SK-N-SH (cell line): ENCODE measurements around the gene EIF5. TPM values are rescaled to one million over a fixed set of nuclear protein-coding genes. Genes with fewer than 3 reads are reported as not detected.

Experiments
- CTCF ChIA-PET: fragments of 300-600, 350-600 bp; formaldehyde crosslinking; extraction: SDS; loops from one replicate; lab custom pipeline; 2021; lab: Yijun Ruan, JAX
- POLR2A ChIA-PET: fragments of 350-600 bp; sonication (Branson Sonifier 250); formaldehyde crosslinking; extraction: SDS; loops from one replicate; lab custom pipeline; 2020; ENCODE audit warnings: antibody characterized with exemption, inconsistent platforms; lab: Yijun Ruan, JAX
- DNase-seq: peaks from one replicate; pipeline ENCODE4 v3.0.0; 2012
- H2AFZ ChIP-seq: fragments of 200-600 bp; sonication (generic); 2 replicates; pipeline ENCODE4 v1.8.1; 2016; ENCODE audit warnings: antibody characterized with exemption, mild to moderate bottlenecking, low read depth
- H3F3A ChIP-seq: fragments of 200-600 bp; sonication (generic); replicated peaks from 2 replicates; pipeline ENCODE3; 2016; ENCODE audit warnings: antibody characterized with exemption, mild to moderate bottlenecking; ENCODE audit not compliant: insufficient read depth
- H3K27ac ChIP-seq, 2 experiments: fragments of 200-500 bp in 1 of 2; fragments of 200-600 bp in 1 of 2; sonication (Bioruptor generic) in 1 of 2; sonication (generic), shearing (Covaris generic) in 1 of 2; 2 replicates each; pipeline versions ENCODE4 v1.5.1 to v1.6.1; 2014 to 2016; ENCODE audit warnings: low read depth in 2 of 2, inconsistent platforms in 1 of 2, low read length in 1 of 2, mild to moderate bottlenecking in 1 of 2, mixed read lengths in 1 of 2
- H3K27me3 ChIP-seq: fragments of 200-600 bp; sonication (generic), shearing (Covaris generic); 2 replicates; pipeline ENCODE4 v1.6.1; 2016; ENCODE audit warnings: mixed run types; ENCODE audit not compliant: insufficient read depth
- H3K36me3 ChIP-seq, 2 experiments: fragments of 200-500 bp in 1 of 2; fragments of 200-600 bp in 1 of 2; sonication (Bioruptor generic) in 1 of 2; sonication (generic) in 1 of 2; replicated peaks in 1 of 2; 2 replicates each; pipeline versions ENCODE3 to v1.5.1; 2014 to 2016; ENCODE audit warnings: low read length in 1 of 2, mild to moderate bottlenecking in 1 of 2; ENCODE audit not compliant: insufficient read depth in 2 of 2, control insufficient read depth in 1 of 2
- H3K4me1 ChIP-seq, 2 experiments: fragments of 200-500 bp in 1 of 2; fragments of 200-600 bp in 1 of 2; sonication (Bioruptor generic) in 1 of 2; sonication (generic), shearing (Covaris generic) in 1 of 2; 2 replicates each; pipeline versions ENCODE4 v1.5.1 to v1.6.1; 2014 to 2016; ENCODE audit warnings: low read depth in 1 of 2, low read length in 1 of 2, mixed run types in 1 of 2; ENCODE audit not compliant: insufficient read depth in 2 of 2, control insufficient read depth in 1 of 2
- H3K4me2 ChIP-seq: fragments of 200-600 bp; sonication (generic), shearing (Covaris generic); 2 replicates; pipeline ENCODE4 v1.6.1; 2017; ENCODE audit warnings: mixed run types
- H3K4me3 ChIP-seq, 2 experiments: fragments of 200-500 bp in 1 of 2; fragments of 200-600 bp in 1 of 2; sonication (Bioruptor generic) in 1 of 2; sonication (generic), shearing (Covaris generic) in 1 of 2; 2 replicates each; pipeline versions ENCODE4 v1.5.1 to v1.8.1; 2014 to 2016; ENCODE audit warnings: low read depth in 2 of 2, inconsistent platforms in 1 of 2, low read length in 1 of 2, mild to moderate bottlenecking in 1 of 2, mixed read lengths in 1 of 2, moderate library complexity in 1 of 2
- H3K79me2 ChIP-seq: fragments of 200-600 bp; sonication (generic); 2 replicates; pipeline ENCODE4 v1.8.1; 2017; ENCODE audit warnings: mild to moderate bottlenecking; ENCODE audit not compliant: insufficient read depth
- H3K9ac ChIP-seq: fragments of 200-600 bp; sonication (generic); 2 replicates; pipeline ENCODE4 v1.6.1; 2017; ENCODE audit warnings: mixed run types
- H3K9me2 ChIP-seq: fragments of 200-600 bp; sonication (generic); 2 replicates; pipeline ENCODE4 v1.6.1; 2017; ENCODE audit warnings: mixed run types
- H3K9me3 ChIP-seq: fragments of 200-600 bp; sonication (generic); 2 replicates; pipeline ENCODE4 v1.6.1; 2017; ENCODE audit warnings: mixed run types, mild to moderate bottlenecking, moderate library complexity
- H4K20me1 ChIP-seq: fragments of 200-600 bp; sonication (generic); 2 replicates; pipeline ENCODE4 v1.6.1; 2017; ENCODE audit warnings: mild to moderate bottlenecking, mixed run types; ENCODE audit not compliant: insufficient read depth
- ELF1 ChIP-seq: IDR thresholded peaks from 2 replicates; pipeline ENCODE4 v1.4.0; 2012
- FOSL2 ChIP-seq: IDR thresholded peaks from 2 replicates; pipeline ENCODE4 v1.4.0; 2012; ENCODE audit warnings: low read depth, mild to moderate bottlenecking, moderate library complexity, borderline replicate concordance
- FOXM1 ChIP-seq: IDR thresholded peaks from 2 replicates; pipeline ENCODE4 v1.4.0; 2012; ENCODE audit warnings: low read depth, mild to moderate bottlenecking
- GABPA ChIP-seq: IDR thresholded peaks from 2 replicates; pipeline ENCODE4 v1.4.0; 2012; ENCODE audit warnings: low read depth, mild to moderate bottlenecking
- MEF2A ChIP-seq: IDR thresholded peaks from 2 replicates; pipeline ENCODE4 v1.4.0; 2012; ENCODE audit warnings: low read depth, borderline replicate concordance
- NFIC ChIP-seq: IDR thresholded peaks from 2 replicates; pipeline ENCODE4 v1.4.0; 2012; ENCODE audit warnings: borderline replicate concordance
- POLR2AphosphoS5 ChIP-seq: IDR thresholded peaks from 2 replicates; pipeline ENCODE4 v1.6.1; 2012; ENCODE audit warnings: low read depth, low read length
- RCOR1 ChIP-seq: fragments of 150-350 bp; IDR thresholded peaks from 2 replicates; pipeline ENCODE4 v1.6.1; 2017; ENCODE audit warnings: antibody characterized with exemption, low read length
- RFX5 ChIP-seq: IDR thresholded peaks from 2 replicates; pipeline ENCODE4 v1.6.1; 2012; ENCODE audit warnings: mild to moderate bottlenecking, improper control_type of control experiment, low read length
- RXRA ChIP-seq: IDR thresholded peaks from 2 replicates; pipeline ENCODE4 v1.4.0; 2012; ENCODE audit warnings: low read depth, mild to moderate bottlenecking, borderline replicate concordance
- SMC3 ChIP-seq: IDR thresholded peaks from 2 replicates; pipeline ENCODE4 v1.6.1; 2012; ENCODE audit warnings: low read depth, low read length, improper control_type of control experiment
- TAF1 ChIP-seq: IDR thresholded peaks from 2 replicates; pipeline ENCODE4 v1.6.1; 2012; ENCODE audit warnings: low read depth, mild to moderate bottlenecking, low read length, moderate library complexity, borderline replicate concordance
- TCF12 ChIP-seq: IDR thresholded peaks from 2 replicates; pipeline ENCODE4 v1.4.0; 2012
- TEAD4 ChIP-seq: IDR thresholded peaks from 2 replicates; pipeline ENCODE4 v1.4.0; 2012; ENCODE audit warnings: mild to moderate bottlenecking, borderline replicate concordance; ENCODE audit not compliant: insufficient read depth
- WGBS: methylation state at CpG from one replicate; pipeline ENCODE4 v1.1.6; 2017; ENCODE audit warnings: low lambda C conversion rate; 5-methylcytosine and 5-hydroxymethylcytosine counted together
- polyA plus RNA-seq, 3 experiments: library from polyadenylated mRNA; depleted of rRNA; stranded (reverse); fragments of >200 nt; gene quantifications; 2 replicates each; pipeline ENCODE4 v1.2.3, GENCODE V29; 2012
- TF ChIP-seq, protein P1 (sequence below): IDR thresholded peaks from 2 replicates; pipeline ENCODE4 v1.6.1; 2012; ENCODE audit warnings: mild to moderate bottlenecking, low read depth, low read length, moderate library complexity
- TF ChIP-seq, protein P2 (sequence below): IDR thresholded peaks from 2 replicates; pipeline ENCODE4 v1.4.0; 2012; ENCODE audit warnings: low read depth, borderline replicate concordance
- TF ChIP-seq, protein P3 (sequence below): IDR thresholded peaks from 2 replicates; pipeline ENCODE4; 2012
- TF ChIP-seq, protein P4 (sequence below): fragments of 150-350 bp; IDR thresholded peaks from 2 replicates; pipeline ENCODE4 v1.6.1; 2017; ENCODE audit warnings: antibody characterized with exemption, low read length, low read depth, borderline replicate concordance

Gene EIF5
- polyA plus RNA-seq, 1 of the 3 experiments (the other 2 are of a cell fraction) = 127 TPM

DNA sequence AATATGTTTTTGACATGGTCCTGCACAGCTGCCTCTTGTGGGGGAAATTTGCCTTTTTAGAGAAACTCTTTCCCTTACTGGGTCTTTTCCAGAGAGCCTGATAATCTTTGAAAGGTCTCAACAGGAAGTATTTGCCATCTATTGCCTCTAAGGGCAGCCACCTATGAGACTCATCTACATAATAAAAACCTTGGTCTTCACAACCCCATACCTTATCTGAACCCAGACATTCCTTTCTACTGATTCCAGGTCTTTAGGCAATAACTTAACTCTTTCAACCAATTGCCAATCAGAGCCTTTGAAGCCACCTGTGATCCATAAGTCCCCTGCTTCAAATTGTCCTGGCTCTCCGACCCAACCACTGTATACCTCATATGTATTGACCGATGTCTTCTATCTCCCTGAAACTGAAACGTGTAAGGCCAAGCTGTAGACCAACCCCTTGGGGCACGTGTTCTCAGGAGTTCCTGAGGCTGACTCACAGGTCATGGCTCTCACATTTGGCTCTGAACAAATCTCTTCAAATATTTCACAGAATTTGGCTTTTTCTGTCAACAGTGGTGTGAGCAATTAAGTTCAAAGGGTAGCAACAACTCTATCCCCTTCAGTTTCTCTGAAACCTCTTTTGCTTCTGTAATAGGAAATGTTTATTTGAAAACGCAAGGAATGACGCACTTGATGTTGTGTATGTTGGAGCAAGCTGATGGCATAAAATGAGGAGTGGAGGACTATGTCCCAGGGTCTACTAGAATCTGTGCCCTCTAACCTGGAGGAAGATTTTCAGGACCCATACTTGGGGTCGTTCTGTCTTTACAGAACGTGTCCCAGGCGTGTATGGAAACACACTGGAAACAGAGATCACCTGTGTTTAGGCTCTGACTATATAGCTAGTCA is 49.2 kb upstream of the EIF5 start:
- Histone ChIP-seq H3K9me2 (no peaks in the 10 kb centered on the region), H3K4me2 (no peak overlapping the region), H3K27ac (no peak overlapping the region), H3F3A (peaks cover 3% of the 10 kb centered on the region), H3K4me1 (peaks cover 0 to 3% of the 10 kb centered on the region in 2 experiments; a peak in 1 of 4 replicates), H3K79me2 (no peaks in the 10 kb centered on the region), H3K36me3 (no peaks in the 10 kb centered on the region), H2AFZ (no peak overlapping the region), H3K4me3 (no peak overlapping the region), H3K9ac (no peak overlapping the region)
- no peak for DNase-seq
- ChIA-PET POLR2A (no interaction called here), CTCF (interaction anchor here (0.7 to 12.9 kb wide), 4 partner anchors 181 to 414 kb away, joined by 3 to 250 read pairs (median 60); no protein-coding TSS in a partner anchor)
- no peak for TF ChIP-seq SMC3
- no peak for TF ChIP-seq RFX5
- TF ChIP-seq TEAD4 = no peak
- TF ChIP-seq TCF12 = no peak
- no peak for TF ChIP-seq MEF2A
- no peak for TF ChIP-seq ELF1
- TF ChIP-seq RCOR1 = no peak
- TF ChIP-seq, protein P1, sequence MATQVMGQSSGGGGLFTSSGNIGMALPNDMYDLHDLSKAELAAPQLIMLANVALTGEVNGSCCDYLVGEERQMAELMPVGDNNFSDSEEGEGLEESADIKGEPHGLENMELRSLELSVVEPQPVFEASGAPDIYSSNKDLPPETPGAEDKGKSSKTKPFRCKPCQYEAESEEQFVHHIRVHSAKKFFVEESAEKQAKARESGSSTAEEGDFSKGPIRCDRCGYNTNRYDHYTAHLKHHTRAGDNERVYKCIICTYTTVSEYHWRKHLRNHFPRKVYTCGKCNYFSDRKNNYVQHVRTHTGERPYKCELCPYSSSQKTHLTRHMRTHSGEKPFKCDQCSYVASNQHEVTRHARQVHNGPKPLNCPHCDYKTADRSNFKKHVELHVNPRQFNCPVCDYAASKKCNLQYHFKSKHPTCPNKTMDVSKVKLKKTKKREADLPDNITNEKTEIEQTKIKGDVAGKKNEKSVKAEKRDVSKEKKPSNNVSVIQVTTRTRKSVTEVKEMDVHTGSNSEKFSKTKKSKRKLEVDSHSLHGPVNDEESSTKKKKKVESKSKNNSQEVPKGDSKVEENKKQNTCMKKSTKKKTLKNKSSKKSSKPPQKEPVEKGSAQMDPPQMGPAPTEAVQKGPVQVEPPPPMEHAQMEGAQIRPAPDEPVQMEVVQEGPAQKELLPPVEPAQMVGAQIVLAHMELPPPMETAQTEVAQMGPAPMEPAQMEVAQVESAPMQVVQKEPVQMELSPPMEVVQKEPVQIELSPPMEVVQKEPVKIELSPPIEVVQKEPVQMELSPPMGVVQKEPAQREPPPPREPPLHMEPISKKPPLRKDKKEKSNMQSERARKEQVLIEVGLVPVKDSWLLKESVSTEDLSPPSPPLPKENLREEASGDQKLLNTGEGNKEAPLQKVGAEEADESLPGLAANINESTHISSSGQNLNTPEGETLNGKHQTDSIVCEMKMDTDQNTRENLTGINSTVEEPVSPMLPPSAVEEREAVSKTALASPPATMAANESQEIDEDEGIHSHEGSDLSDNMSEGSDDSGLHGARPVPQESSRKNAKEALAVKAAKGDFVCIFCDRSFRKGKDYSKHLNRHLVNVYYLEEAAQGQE = no peak
- TF ChIP-seq TAF1 = no peak
- TF ChIP-seq, protein P2, sequence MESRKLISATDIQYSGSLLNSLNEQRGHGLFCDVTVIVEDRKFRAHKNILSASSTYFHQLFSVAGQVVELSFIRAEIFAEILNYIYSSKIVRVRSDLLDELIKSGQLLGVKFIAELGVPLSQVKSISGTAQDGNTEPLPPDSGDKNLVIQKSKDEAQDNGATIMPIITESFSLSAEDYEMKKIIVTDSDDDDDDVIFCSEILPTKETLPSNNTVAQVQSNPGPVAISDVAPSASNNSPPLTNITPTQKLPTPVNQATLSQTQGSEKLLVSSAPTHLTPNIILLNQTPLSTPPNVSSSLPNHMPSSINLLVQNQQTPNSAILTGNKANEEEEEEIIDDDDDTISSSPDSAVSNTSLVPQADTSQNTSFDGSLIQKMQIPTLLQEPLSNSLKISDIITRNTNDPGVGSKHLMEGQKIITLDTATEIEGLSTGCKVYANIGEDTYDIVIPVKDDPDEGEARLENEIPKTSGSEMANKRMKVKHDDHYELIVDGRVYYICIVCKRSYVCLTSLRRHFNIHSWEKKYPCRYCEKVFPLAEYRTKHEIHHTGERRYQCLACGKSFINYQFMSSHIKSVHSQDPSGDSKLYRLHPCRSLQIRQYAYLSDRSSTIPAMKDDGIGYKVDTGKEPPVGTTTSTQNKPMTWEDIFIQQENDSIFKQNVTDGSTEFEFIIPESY = no peak
- no peak for TF ChIP-seq GABPA
- TF ChIP-seq FOXM1 = no peak
- no peak for TF ChIP-seq FOSL2
- TF ChIP-seq POLR2AphosphoS5 = no peak
- TF ChIP-seq RXRA = no peak
- TF ChIP-seq, protein P3, sequence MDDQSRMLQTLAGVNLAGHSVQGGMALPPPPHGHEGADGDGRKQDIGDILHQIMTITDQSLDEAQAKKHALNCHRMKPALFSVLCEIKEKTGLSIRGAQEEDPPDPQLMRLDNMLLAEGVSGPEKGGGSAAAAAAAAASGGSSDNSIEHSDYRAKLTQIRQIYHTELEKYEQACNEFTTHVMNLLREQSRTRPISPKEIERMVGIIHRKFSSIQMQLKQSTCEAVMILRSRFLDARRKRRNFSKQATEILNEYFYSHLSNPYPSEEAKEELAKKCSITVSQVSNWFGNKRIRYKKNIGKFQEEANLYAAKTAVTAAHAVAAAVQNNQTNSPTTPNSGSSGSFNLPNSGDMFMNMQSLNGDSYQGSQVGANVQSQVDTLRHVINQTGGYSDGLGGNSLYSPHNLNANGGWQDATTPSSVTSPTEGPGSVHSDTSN = no peak
- TF ChIP-seq, protein P4, sequence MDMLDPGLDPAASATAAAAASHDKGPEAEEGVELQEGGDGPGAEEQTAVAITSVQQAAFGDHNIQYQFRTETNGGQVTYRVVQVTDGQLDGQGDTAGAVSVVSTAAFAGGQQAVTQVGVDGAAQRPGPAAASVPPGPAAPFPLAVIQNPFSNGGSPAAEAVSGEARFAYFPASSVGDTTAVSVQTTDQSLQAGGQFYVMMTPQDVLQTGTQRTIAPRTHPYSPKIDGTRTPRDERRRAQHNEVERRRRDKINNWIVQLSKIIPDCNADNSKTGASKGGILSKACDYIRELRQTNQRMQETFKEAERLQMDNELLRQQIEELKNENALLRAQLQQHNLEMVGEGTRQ = no peak
- TF ChIP-seq NFIC = no peak
- TF ChIP-seq, all 33 proteins: peak for 0
- Histone ChIP-seq H3K9me3 (no peaks in the 10 kb centered on the region), H4K20me1 (no peaks in the 10 kb centered on the region), H3K27me3 (peaks cover 14% of the 10 kb centered on the region; the same call in 1 of the 2 replicates)
- WGBS = 55% methylated on average over 9 of the region's 9 CpGs
